T1000 (cell line): Measurements from ENCODE around the gene NR2F1.

Source experiments
- DNase-seq: peaks from one replicate; lab custom pipeline; 2025; ENCODE audit warnings: mixed read lengths; lab: John Stamatoyannopoulos, UW

Gene NR2F1

GRCh38 chr5:93577854-93578812 lies 4.9 kb upstream of the NR2F1 start:
- DNase-seq, result no peak

- DNase-seq, result peak; percentile 40
Measured at GRCh38 chr5:93578813-93579691, 4.0 kb upstream of the NR2F1 start.

- DNase-seq, result peak; percentile 17
Measured at GRCh38 chr5:93579692-93580062, 3.3 kb upstream of the NR2F1 start.

- peak; percentile 20 for DNase-seq
Measured at GRCh38 chr5:93580063-93580926, 2.7 kb upstream of the NR2F1 start.

GRCh38 chr5:93580927-93581445 lies 2.0 kb upstream of the NR2F1 start, which contains the start of gene NR2F1-AS1:
TSS of gene NR2F1-AS1 (minus strand) at chr5:93581219.
- peak; percentile 53 for DNase-seq

GRCh38 chr5:93582167-93582462 lies 907 bp upstream of the NR2F1 start:
- DNase-seq, result no peak

GRCh38 chr5:93583439-93583767 lies 381 bp downstream of the NR2F1 start:
- DNase-seq, result no peak

- peak; percentile 43 for DNase-seq
Measured at GRCh38 chr5:93583768-93584595, 960 bp downstream of the NR2F1 start.

- peak; percentile 23 for DNase-seq
Measured at GRCh38 chr5:93584596-93585040, 1.6 kb downstream of the NR2F1 start.

- peak; percentile 15 for DNase-seq
Measured at GRCh38 chr5:93585041-93585766, 2.2 kb downstream of the NR2F1 start.

GRCh38 chr5:93585767-93586385 lies 2.9 kb downstream of the NR2F1 start:
- DNase-seq, result no peak

GRCh38 chr5:93586736-93587596 lies 3.9 kb downstream of the NR2F1 start:
- DNase-seq, result no peak

- DNase-seq, result no peak
Measured at GRCh38 chr5:93587597-93588351, 4.8 kb downstream of the NR2F1 start.

GRCh38 chr5:93588352-93589151 lies 5.5 kb downstream of the NR2F1 start:
- no peak for DNase-seq

GRCh38 chr5:93589152-93589828 lies 6.3 kb downstream of the NR2F1 start:
- no peak for DNase-seq

- no peak for DNase-seq
Measured at GRCh38 chr5:93589829-93590215, 6.8 kb downstream of the NR2F1 start.

GRCh38 chr5:93590493-93590892 lies 7.5 kb downstream of the NR2F1 start:
- DNase-seq, result no peak
